ENCODE data around the gene CDYL2.

GRCh38 chr16:80631581-80631980, 172.8 kb downstream of the CDYL2 start:
- TF ChIP-seq CTCF (conservative IDR thresholded peaks at IDR 0.05; ENCODE audit: low read length) (no peak), EZH2phosphoT487 (IDR thresholded peaks at IDR 0.05; ENCODE audit: borderline replicate concordance, low read depth, low read length) (no peak)
